Thyroid gland (tissue), 4 donors: Measurements from ENCODE around the gene SLC35E1. TPM values are rescaled to one million over a fixed set of nuclear protein-coding genes. Genes with fewer than 3 reads are reported as not detected.

Experiments
- DNase-seq, 2 donors: peaks; one replicate each; pipeline ENCODE4 v3.0.0-alpha.2; 2019
- H3K27ac ChIP-seq, 3 donors: fragments of 200-600 bp; sonication (generic); 1 replicate in 2 of 3; 2 replicates in 1 of 3; pipeline ENCODE4 v1.5.1; 2016 to 2019; ENCODE audit warnings: mild to moderate bottlenecking in 1 of 3, moderate library complexity in 1 of 3
- H3K27me3 ChIP-seq: fragments of 200-600 bp; sonication (generic); one replicate; pipeline ENCODE4 v1.5.1; 2019
- H3K36me3 ChIP-seq, 2 donors: fragments of 200-600 bp; sonication (generic); one replicate each; pipeline ENCODE4 v1.5.1; 2016 to 2019
- H3K4me1 ChIP-seq, 2 donors: fragments of 200-600 bp; sonication (generic); one replicate each; pipeline ENCODE4 v1.5.1; 2017 to 2019
- H3K4me3 ChIP-seq, 3 donors: fragments of 200-600 bp; sonication (generic); replicated peaks in 1 of 3; 1 replicate in 2 of 3; 2 replicates in 1 of 3; pipeline ENCODE4 v1.5.1; 2016; ENCODE audit warnings: mild to moderate bottlenecking in 1 of 3
- H3K9me3 ChIP-seq: fragments of 200-600 bp; sonication (generic); one replicate; pipeline ENCODE4 v1.5.1; 2017
- CTCF ChIP-seq, 6 experiments: fragments of 200-600 bp in 3 of 6; fragments of 450-650 bp in 3 of 6; sonication (generic) in 3 of 6; IDR thresholded peaks; one replicate each; pipeline ENCODE4 v1.5.1; 2016 to 2019; ENCODE audit warnings: antibody characterized with exemption in 6 of 6, mild to moderate bottlenecking in 2 of 6, inconsistent platforms in 1 of 6, moderate library complexity in 1 of 6
- POLR2A ChIP-seq, 2 donors: fragments of 450-650 bp; IDR thresholded peaks; one replicate each; pipeline ENCODE4 v1.6.1; 2017; ENCODE audit warnings: antibody characterized with exemption in 2 of 2, mild to moderate bottlenecking in 2 of 2, moderate library complexity in 1 of 2
- WGBS, 2 donors: methylation state at CpG; one replicate each; pipeline ENCODE4 v1.1.5; 2017; 5-methylcytosine and 5-hydroxymethylcytosine counted together
- intact Hi-C: fragments of 100-400 bp; cut with DNase I; formaldehyde crosslinking; loops from one replicate; pipeline ENCODE4 v1.15.1; 2023
- total RNA-seq, 4 donors: library from RNA; depleted of rRNA; stranded (reverse); fragments of >200 nt; gene quantifications; one replicate each; pipeline ENCODE4 v1.2.3, GENCODE V29; 2016

Gene SLC35E1
- total RNA-seq, 4 donors from 2014 or later = 33.3 to 49.3 (median 38.6) TPM

DNA sequence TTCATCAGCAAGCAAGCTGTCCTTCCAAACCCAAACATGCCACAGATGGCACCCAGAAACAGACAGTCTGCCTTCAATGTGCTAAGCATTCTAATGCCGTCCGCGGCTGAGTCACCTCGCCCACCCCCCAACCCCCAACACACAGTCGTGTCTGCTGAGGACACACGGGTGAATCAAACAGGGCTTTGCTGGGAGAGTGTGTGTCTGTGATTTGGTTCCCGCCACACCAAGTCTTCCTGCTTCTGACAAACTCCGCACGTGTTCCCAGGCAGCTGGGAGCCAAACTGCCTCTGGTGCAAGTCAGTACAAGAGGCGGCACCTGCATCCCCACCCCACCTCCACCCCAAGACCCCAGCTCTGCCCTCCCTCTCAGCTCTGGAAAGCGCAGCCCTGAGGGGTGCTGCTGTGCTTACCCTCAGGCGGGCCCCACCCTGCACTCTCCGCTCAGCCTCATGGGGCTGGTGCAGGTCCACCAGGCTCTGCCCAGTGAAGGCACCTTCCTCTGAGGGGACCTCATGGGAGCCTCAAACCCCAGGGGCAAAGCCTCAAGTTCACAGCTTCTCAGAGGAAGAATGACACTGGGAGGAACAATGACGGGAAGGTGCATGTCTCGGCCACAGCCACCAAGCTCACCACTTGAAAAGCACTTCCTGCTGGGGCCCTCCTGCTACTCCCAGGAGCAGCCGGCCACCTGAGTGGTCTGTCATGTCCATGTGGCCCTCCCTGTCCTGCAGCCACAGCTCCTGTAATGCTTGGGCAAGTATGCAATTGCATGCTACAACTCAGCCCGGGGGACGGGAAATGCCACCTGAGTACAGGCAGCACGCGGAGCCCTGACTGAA, 15.0 kb upstream of the SLC35E1 start:
- DNase-seq = peak; percentile 44 to 51
- Histone ChIP-seq H3K4me3 (no peak overlapping the region), H3K27me3 (no peaks in the 10 kb centered on the region), H3K4me1 (peaks cover 53 to 84% of the 10 kb centered on the region in 2 donors), H3K27ac (no peak overlapping the region), H3K9me3 (no peaks in the 10 kb centered on the region), H3K36me3 (no peaks in the 10 kb centered on the region)
- TF ChIP-seq POLR2A (IDR thresholded peaks at IDR 0.05) (no peak), CTCF (IDR thresholded peaks at IDR 0.05) (no peak)
- WGBS, 2 donors = 26 to 28% methylated on average over 13 to 14 of the region's 20 CpGs
- intact Hi-C loops = no loop called here

DNA sequence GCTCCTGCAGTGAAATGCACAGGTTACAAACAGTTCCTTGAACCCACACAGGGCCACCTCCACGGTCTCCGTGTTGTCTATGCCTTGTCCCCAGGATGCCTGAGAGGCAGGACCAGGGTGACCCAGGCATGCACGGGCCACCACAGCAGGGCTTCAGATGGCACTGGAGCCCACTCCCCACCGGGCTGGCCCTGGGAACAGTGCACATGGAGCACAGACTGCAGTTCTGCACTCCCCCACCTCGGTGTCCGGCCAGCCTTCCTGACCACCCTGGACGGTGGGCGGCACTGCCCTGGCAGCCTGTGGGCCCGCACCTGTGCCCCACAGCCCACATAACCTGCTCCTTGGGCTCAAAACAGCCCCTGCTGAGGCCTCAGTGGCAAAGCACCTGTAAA, 14.3 kb upstream of the SLC35E1 start:
- intact Hi-C loops = no loop called here
- 53 to 81% methylated on average over 5 to 9 of the region's 9 CpGs for WGBS, 2 donors
- H3K27me3 ChIP-seq = no peaks in the 10 kb centered on the region
- H3K4me1 ChIP-seq = peaks cover 46 to 84% of the 10 kb centered on the region in 2 donors
- H3K9me3 ChIP-seq = no peaks in the 10 kb centered on the region
- no peak overlapping the region for H3K27ac ChIP-seq
- no peaks in the 10 kb centered on the region for H3K36me3 ChIP-seq
- no peak for TF ChIP-seq POLR2A (IDR thresholded peaks at IDR 0.05)
- TF ChIP-seq CTCF (IDR thresholded peaks at IDR 0.05) = no peak
- H3K4me3 ChIP-seq = no peak overlapping the region
- no peak for DNase-seq

GRCh38 chr19:16585808-16586476, 13.7 kb upstream of the SLC35E1 start:
- WGBS, 2 donors = 86 to 95% methylated on average over 10 of the region's 11 CpGs
- Histone ChIP-seq H3K4me1 (peaks cover 46 to 87% of the 10 kb centered on the region in 2 donors), H3K9me3 (no peaks in the 10 kb centered on the region), H3K4me3 (no peak overlapping the region), H3K36me3 (no peaks in the 10 kb centered on the region), H3K27me3 (no peaks in the 10 kb centered on the region), H3K27ac (no peak overlapping the region)
- no peak for DNase-seq
- TF ChIP-seq POLR2A (IDR thresholded peaks at IDR 0.05) = no peak
- TF ChIP-seq CTCF (IDR thresholded peaks at IDR 0.05) = no peak
- intact Hi-C loops = no loop called here

DNA sequence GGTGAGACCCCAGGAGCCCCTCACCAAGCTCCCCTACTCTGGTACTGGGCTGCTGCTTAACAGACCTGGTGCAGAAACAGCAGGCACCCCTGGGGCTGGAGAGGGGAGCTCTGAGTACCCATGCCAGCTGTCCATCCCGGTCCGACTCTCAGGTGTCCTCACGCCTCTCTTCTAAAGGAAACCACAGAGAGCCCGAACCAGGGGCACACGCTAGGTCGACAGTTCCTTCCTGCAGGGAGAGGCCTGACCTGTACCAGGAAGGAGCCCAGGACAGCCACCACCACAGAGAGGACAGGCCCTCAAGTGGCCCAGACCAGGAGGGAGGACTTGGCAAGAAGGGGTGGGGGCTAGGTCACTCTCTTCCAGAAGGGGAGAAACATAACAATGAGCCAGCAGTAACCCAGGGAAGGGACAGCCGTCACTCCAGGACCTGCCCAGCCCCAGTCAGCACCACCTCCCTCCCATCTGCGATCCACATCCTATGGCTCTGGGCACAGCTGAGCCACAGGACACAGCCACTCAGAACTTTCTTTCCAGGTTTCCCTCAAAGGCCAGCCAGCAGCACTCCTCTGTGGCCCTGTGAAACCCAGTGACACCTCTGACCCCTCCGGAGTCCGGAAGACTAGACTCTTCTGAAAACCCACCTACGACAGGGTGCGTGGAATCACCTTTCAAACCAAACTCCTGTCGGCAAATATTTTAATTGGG, 13.0 kb upstream of the SLC35E1 start:
- Histone ChIP-seq H3K36me3 (no peaks in the 10 kb centered on the region), H3K9me3 (no peaks in the 10 kb centered on the region), H3K27ac (peak overlapping the region in 2 of 3 donors; percentile 31 to 40), H3K4me1 (peaks cover 46 to 87% of the 10 kb centered on the region in 2 donors), H3K27me3 (no peaks in the 10 kb centered on the region), H3K4me3 (no peak overlapping the region)
- TF ChIP-seq POLR2A (IDR thresholded peaks at IDR 0.05) = no peak
- no peak for TF ChIP-seq CTCF (IDR thresholded peaks at IDR 0.05)
- DNase-seq = no peak
- WGBS, 2 donors = 71 to 77% methylated on average over 13 of the region's 13 CpGs
- intact Hi-C loops = no loop called here
